ENCODE results near the gene RPRD1B. TPM values are rescaled to one million over a fixed set of nuclear protein-coding genes. Genes with fewer than 3 reads are reported as not detected.
A peak's percentile ranks its signal among the peaks of the same experiment; 100 is the strongest.

RPRD1B gene
- total and polyA plus RNA-seq, 5 donors, result 18.5 to 88.5 (median 67.7) TPM

GRCh38 chr20:38017959-38018358 lies 15.6 kb upstream of the RPRD1B start:
- intact Hi-C loops (cut with DNase I), result no loop called here
- no peak for ATAC-seq
- no peak for DNase-seq
- no peaks in the 10 kb centered on the region for H3K4me1 ChIP-seq (ENCODE audit: control insufficient read depth, insufficient read depth, low read length)
- WGBS, result 98% methylated on average over 1 of the region's 1 CpG
- H3K27ac ChIP-seq (ENCODE audit: low read length), result no peak overlapping the region
- peaks cover 2% of the 10 kb centered on the region for H3K9me3 ChIP-seq (ENCODE audit: control insufficient read depth, low read length)
- H3K27me3 ChIP-seq (ENCODE audit: control insufficient read depth, insufficient read depth), result no peaks in the 10 kb centered on the region
- H3K4me3 ChIP-seq (ENCODE audit: low read length), result no peak overlapping the region

GRCh38 chr20:38018385-38018784 lies 15.2 kb upstream of the RPRD1B start:
- Histone ChIP-seq H3K27ac (ENCODE audit: low read length) (no peak overlapping the region), H3K4me1 (ENCODE audit: control insufficient read depth, insufficient read depth, low read length) (no peaks in the 10 kb centered on the region), H3K9me3 (ENCODE audit: control insufficient read depth, low read length) (peaks cover 2% of the 10 kb centered on the region), H3K27me3 (ENCODE audit: control insufficient read depth, insufficient read depth) (no peaks in the 10 kb centered on the region), H3K4me3 (ENCODE audit: low read length) (no peak overlapping the region)
- 98% methylated on average over 2 of the region's 2 CpGs for WGBS
- intact Hi-C loops (cut with DNase I), result no loop called here
- no peak for ATAC-seq
- DNase-seq, result no peak

- WGBS, result 81% methylated on average over 2 of the region's 2 CpGs
- Histone ChIP-seq H3K9me3 (ENCODE audit: control insufficient read depth, low read length) (peaks cover 2% of the 10 kb centered on the region), H3K4me1 (ENCODE audit: control insufficient read depth, insufficient read depth, low read length) (no peaks in the 10 kb centered on the region), H3K27ac (ENCODE audit: low read length) (no peak overlapping the region), H3K4me3 (ENCODE audit: low read length) (no peak overlapping the region), H3K27me3 (ENCODE audit: control insufficient read depth, insufficient read depth) (no peaks in the 10 kb centered on the region)
- intact Hi-C loops (cut with DNase I), result no loop called here
- DNase-seq, result no peak
- ATAC-seq, result no peak
Measured at GRCh38 chr20:38021087-38021772, 12.3 kb upstream of the RPRD1B start.

GRCh38 chr20:38023181-38024001 lies 10.2 kb upstream of the RPRD1B start:
- Histone ChIP-seq H3K9me3 (ENCODE audit: control insufficient read depth, low read length) (peaks cover 2% of the 10 kb centered on the region), H3K27ac (ENCODE audit: low read length) (no peak overlapping the region), H3K4me1 (ENCODE audit: control insufficient read depth, insufficient read depth, low read length) (no peaks in the 10 kb centered on the region), H3K4me3 (ENCODE audit: low read length) (no peak overlapping the region), H3K27me3 (ENCODE audit: control insufficient read depth, insufficient read depth) (no peaks in the 10 kb centered on the region)
- WGBS, result 68% methylated on average over 5 of the region's 5 CpGs
- peak in 1 of 2 donors; percentile 39 for ATAC-seq
- no peak for DNase-seq
- intact Hi-C loops (cut with DNase I), result no loop called here

- intact Hi-C loops (cut with DNase I), result no loop called here
- no peak overlapping the region for H3K27ac ChIP-seq (ENCODE audit: low read length)
- no peaks in the 10 kb centered on the region for H3K9me3 ChIP-seq (ENCODE audit: control insufficient read depth, low read length)
- no peaks in the 10 kb centered on the region for H3K4me1 ChIP-seq (ENCODE audit: control insufficient read depth, insufficient read depth, low read length)
- ATAC-seq (peak; percentile 28 to 29), DNase-seq (no peak)
- WGBS, result 64% methylated on average over 5 of the region's 5 CpGs
- H3K4me3 ChIP-seq (ENCODE audit: low read length), result no peak overlapping the region
- H3K27me3 ChIP-seq (ENCODE audit: control insufficient read depth, insufficient read depth), result no peaks in the 10 kb centered on the region
Measured at GRCh38 chr20:38024496-38024895, 9.1 kb upstream of the RPRD1B start.

GRCh38 chr20:38029453-38029852 lies 4.1 kb upstream of the RPRD1B start:
- Histone ChIP-seq H3K27ac (ENCODE audit: low read length) (no peak overlapping the region), H3K27me3 (ENCODE audit: control insufficient read depth, insufficient read depth) (no peaks in the 10 kb centered on the region), H3K9me3 (ENCODE audit: control insufficient read depth, low read length) (no peaks in the 10 kb centered on the region), H3K4me3 (ENCODE audit: low read length) (no peak overlapping the region), H3K4me1 (ENCODE audit: control insufficient read depth, insufficient read depth, low read length) (peaks cover 4% of the 10 kb centered on the region)
- DNase-seq (no peak), ATAC-seq (no peak)
- intact Hi-C loops (cut with DNase I), result no loop called here
- 94% methylated on average over 3 of the region's 3 CpGs for WGBS

GRCh38 chr20:38031957-38032356 lies 1.6 kb upstream of the RPRD1B start:
- WGBS, result 96% methylated on average over 3 of the region's 3 CpGs
- no peak for ATAC-seq

GRCh38 chr20:38032585-38033329 lies 789 bp upstream of the RPRD1B start:
- 28% methylated on average over 28 of the region's 28 CpGs for WGBS
- ATAC-seq (peak in 1 of 2 donors; percentile 52), DNase-seq (peak in 2 of 3 donors; percentile 34 to 45)
- Histone ChIP-seq H3K9me3 (ENCODE audit: control insufficient read depth, low read length) (no peaks in the 10 kb centered on the region), H3K27ac (ENCODE audit: low read length) (peak overlapping the region; percentile 83), H3K27me3 (ENCODE audit: control insufficient read depth, insufficient read depth) (no peaks in the 10 kb centered on the region), H3K4me3 (ENCODE audit: low read length) (peak overlapping the region; percentile 82), H3K4me1 (ENCODE audit: control insufficient read depth, insufficient read depth, low read length) (peaks cover 9% of the 10 kb centered on the region)
- intact Hi-C loops (cut with DNase I), result no loop called here

More at GRCh38 chr20:38031957-38032356, 1.6 kb upstream of the RPRD1B start:
- intact Hi-C loops (cut with DNase I), result no loop called here
- H3K9me3 ChIP-seq (ENCODE audit: control insufficient read depth, low read length), result no peaks in the 10 kb centered on the region
- no peak overlapping the region for H3K27ac ChIP-seq (ENCODE audit: low read length)
- no peak for DNase-seq
- peaks cover 9% of the 10 kb centered on the region for H3K4me1 ChIP-seq (ENCODE audit: control insufficient read depth, insufficient read depth, low read length)
- H3K27me3 ChIP-seq (ENCODE audit: control insufficient read depth, insufficient read depth), result no peaks in the 10 kb centered on the region
- no peak overlapping the region for H3K4me3 ChIP-seq (ENCODE audit: low read length)

GRCh38 chr20:38034108-38034649 lies 633 bp downstream of the RPRD1B start:
- ATAC-seq, result peak in 1 of 2 donors; percentile 39
- peaks cover 9% of the 10 kb centered on the region for H3K4me1 ChIP-seq (ENCODE audit: control insufficient read depth, insufficient read depth, low read length)
- peak overlapping the region; percentile 82 for H3K4me3 ChIP-seq (ENCODE audit: low read length)
- intact Hi-C loops (cut with DNase I), result no loop called here
- peak overlapping the region; percentile 83 for H3K27ac ChIP-seq (ENCODE audit: low read length)
- no peaks in the 10 kb centered on the region for H3K27me3 ChIP-seq (ENCODE audit: control insufficient read depth, insufficient read depth)
- DNase-seq, result no peak
- H3K9me3 ChIP-seq (ENCODE audit: control insufficient read depth, low read length), result no peaks in the 10 kb centered on the region
- WGBS, result 7% methylated on average over 14 of the region's 14 CpGs

GRCh38 chr20:38034961-38035360 lies 1.4 kb downstream of the RPRD1B start:
- 71% methylated on average over 6 of the region's 6 CpGs for WGBS
- H3K9me3 ChIP-seq (ENCODE audit: control insufficient read depth, low read length), result no peaks in the 10 kb centered on the region
- no peaks in the 10 kb centered on the region for H3K27me3 ChIP-seq (ENCODE audit: control insufficient read depth, insufficient read depth)
- H3K27ac ChIP-seq (ENCODE audit: low read length), result no peak overlapping the region
- DNase-seq, result no peak
- peaks cover 9% of the 10 kb centered on the region for H3K4me1 ChIP-seq (ENCODE audit: control insufficient read depth, insufficient read depth, low read length)
- intact Hi-C loops (cut with DNase I), result no loop called here
- no peak for ATAC-seq
- H3K4me3 ChIP-seq (ENCODE audit: low read length), result peak overlapping the region; percentile 82

Data from right cardiac atrium (tissue), 5 donors.